ENCODE results near the gene PCNT.

DNA sequence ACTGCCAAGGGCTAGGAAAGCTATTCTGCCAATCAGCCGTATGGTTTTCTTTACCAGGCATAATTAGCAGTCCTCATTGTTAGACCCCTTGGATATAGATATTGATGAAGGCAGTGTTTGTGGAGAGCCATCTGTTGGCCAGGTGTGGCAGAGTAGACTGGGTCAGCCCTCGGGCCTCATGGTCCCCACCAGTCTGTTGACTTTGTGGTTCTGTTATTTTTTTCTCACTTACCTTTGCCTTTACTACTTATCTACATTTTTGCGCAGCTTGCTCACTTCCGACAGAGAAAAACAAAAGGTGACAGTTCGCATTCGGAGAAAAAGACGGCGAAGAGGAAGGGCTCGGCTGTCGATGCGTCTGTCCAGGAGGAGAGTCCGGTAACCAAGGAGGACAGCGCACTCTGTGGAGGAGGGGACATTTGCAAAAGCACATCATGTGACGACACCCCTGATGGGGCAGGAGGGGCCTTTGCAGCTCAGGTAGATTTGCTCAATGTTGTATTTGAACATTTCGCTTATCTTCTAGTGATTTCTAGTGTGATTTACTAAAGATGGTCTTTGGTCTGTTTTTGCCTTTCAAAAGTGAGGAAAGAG is 2.3 kb downstream of the PCNT start:
- TF ChIP-seq ZNF548 (tag by site-specific recombination; IDR thresholded peaks at IDR 0.05) (no peak), ZEB2 (tag by site-specific recombination; IDR thresholded peaks at IDR 0.05) (no peak), TCF7L2 (IDR thresholded peaks at IDR 0.05; ENCODE audit: borderline replicate concordance, low read depth, low read length) (no peak), ZNF629 (tag by site-specific recombination; IDR thresholded peaks at IDR 0.05) (no peak)
- TF ChIP-seq, protein P1, sequence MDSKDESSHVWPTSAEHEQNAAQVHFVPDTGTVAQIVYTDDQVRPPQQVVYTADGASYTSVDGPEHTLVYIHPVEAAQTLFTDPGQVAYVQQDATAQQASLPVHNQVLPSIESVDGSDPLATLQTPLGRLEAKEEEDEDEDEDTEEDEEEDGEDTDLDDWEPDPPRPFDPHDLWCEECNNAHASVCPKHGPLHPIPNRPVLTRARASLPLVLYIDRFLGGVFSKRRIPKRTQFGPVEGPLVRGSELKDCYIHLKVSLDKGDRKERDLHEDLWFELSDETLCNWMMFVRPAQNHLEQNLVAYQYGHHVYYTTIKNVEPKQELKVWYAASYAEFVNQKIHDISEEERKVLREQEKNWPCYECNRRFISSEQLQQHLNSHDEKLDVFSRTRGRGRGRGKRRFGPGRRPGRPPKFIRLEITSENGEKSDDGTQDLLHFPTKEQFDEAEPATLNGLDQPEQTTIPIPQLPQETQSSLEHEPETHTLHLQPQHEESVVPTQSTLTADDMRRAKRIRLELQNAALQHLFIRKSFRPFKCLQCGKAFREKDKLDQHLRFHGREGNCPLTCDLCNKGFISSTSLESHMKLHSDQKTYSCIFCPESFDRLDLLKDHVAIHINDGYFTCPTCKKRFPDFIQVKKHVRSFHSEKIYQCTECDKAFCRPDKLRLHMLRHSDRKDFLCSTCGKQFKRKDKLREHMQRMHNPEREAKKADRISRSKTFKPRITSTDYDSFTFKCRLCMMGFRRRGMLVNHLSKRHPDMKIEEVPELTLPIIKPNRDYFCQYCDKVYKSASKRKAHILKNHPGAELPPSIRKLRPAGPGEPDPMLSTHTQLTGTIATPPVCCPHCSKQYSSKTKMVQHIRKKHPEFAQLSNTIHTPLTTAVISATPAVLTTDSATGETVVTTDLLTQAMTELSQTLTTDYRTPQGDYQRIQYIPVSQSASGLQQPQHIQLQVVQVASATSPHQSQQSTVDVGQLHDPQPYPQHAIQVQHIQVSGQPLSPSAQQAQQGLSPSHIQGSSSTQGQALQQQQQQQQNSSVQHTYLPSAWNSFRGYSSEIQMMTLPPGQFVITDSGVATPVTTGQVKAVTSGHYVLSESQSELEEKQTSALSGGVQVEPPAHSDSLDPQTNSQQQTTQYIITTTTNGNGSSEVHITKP (tag by site-specific recombination; IDR thresholded peaks at IDR 0.05) = no peak

Measured in HEK293 (cell line).